Coronary artery (tissue), 2 donors: Measurements from ENCODE around the gene NSG1.

ENCODE experiments used
- DNase-seq: peaks from one replicate; pipeline ENCODE4 v3.0.0-alpha.2; 2017; ENCODE audit warnings: low spot score
- H3K27ac ChIP-seq, 2 donors: fragments of 200-600 bp; sonication (generic); one replicate each; pipeline ENCODE4 v1.5.1; 2016 to 2019
- H3K4me3 ChIP-seq: fragments of 200-600 bp; sonication (generic); 2 replicates; pipeline ENCODE4 v1.5.1; 2016; ENCODE audit warnings: mild to moderate bottlenecking, moderate library complexity
- CTCF ChIP-seq: fragments of 200-600 bp; sonication (generic); IDR thresholded peaks from one replicate; pipeline ENCODE4 v1.5.1; 2019; ENCODE audit warnings: antibody characterized with exemption

Gene NSG1

GRCh38 chr4:4405358-4405962, 18.6 kb downstream of the NSG1 start:
- no peak for DNase-seq
- Histone ChIP-seq H3K27ac (no peak overlapping the region), H3K4me3 (no peak overlapping the region)
- TF ChIP-seq CTCF, result no peak

- no peak for TF ChIP-seq CTCF
- DNase-seq, result no peak
These were observed 19.8 kb downstream of the NSG1 start for GRCh38 chr4:4406455-4407298.

GRCh38 chr4:4407299-4408131, 20.6 kb downstream of the NSG1 start:
- TF ChIP-seq CTCF, result no peak
- Histone ChIP-seq H3K4me3 (no peak overlapping the region), H3K27ac (no peak overlapping the region)
- DNase-seq, result no peak

More at GRCh38 chr4:4406455-4407298, 19.8 kb downstream of the NSG1 start:
- Histone ChIP-seq H3K4me3 (no peak overlapping the region), H3K27ac (no peak overlapping the region)

- TF ChIP-seq CTCF, result no peak
- Histone ChIP-seq H3K4me3 (no peak overlapping the region), H3K27ac (no peak overlapping the region)
- no peak for DNase-seq
These were observed 21.2 kb downstream of the NSG1 start for GRCh38 chr4:4408132-4408523.

- DNase-seq, result no peak
- no peak overlapping the region for H3K4me3 ChIP-seq
- no peak overlapping the region for H3K27ac ChIP-seq
- TF ChIP-seq CTCF, result no peak
These were observed 21.9 kb downstream of the NSG1 start for GRCh38 chr4:4408576-4409335.

- Histone ChIP-seq H3K27ac (no peak overlapping the region), H3K4me3 (no peak overlapping the region)
- no peak for TF ChIP-seq CTCF
- no peak for DNase-seq
These were observed 22.7 kb downstream of the NSG1 start for GRCh38 chr4:4409416-4410115.
